Astrocyte (in vitro differentiated cells and primary cell): ENCODE results near the gene CECR2.

Experiments
- CTCF ChIP-seq: IDR thresholded peaks from 2 replicates; pipeline ENCODE4 v1.5.1; 2011; ENCODE audit warnings: low read depth, mild to moderate bottlenecking, inconsistent platforms, low read length, moderate library complexity; ENCODE audit not compliant: insufficient read depth
- EZH2 ChIP-seq: IDR thresholded peaks from 2 replicates; pipeline ENCODE4 v1.6.1; 2012; ENCODE audit warnings: mild to moderate bottlenecking, low read length, inconsistent platforms; ENCODE audit not compliant: insufficient read depth

- no peak for TF ChIP-seq CTCF
- no peak for TF ChIP-seq EZH2
Observed at GRCh38 chr22:17601031-17601430, 231.8 kb downstream of the CECR2 start.
